Measurements from ENCODE around the gene KREMEN1.

Gene KREMEN1

DNA sequence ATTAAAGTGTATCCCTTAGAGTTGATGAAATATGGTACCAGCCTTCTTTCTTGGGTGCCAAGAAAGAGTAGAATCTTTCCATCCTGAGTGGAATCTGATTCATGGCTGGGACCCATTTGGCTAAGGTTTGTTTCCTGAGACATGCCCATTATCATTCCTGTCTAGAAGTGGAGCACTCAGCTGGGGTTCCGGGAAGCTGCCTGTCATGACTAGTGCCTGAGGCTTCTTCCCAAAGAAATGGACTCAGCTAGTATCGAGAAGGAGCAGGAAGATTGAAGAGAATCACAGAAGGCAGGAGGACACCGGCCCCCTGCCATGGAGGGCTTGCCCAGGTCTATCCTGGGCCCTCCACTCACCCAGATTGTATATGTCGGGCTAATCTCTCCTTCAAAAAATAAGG is 57.6 kb downstream of the KREMEN1 start:
- DNase-seq (ENCODE audit: low read depth in 2 of 2) = no peak

DNA sequence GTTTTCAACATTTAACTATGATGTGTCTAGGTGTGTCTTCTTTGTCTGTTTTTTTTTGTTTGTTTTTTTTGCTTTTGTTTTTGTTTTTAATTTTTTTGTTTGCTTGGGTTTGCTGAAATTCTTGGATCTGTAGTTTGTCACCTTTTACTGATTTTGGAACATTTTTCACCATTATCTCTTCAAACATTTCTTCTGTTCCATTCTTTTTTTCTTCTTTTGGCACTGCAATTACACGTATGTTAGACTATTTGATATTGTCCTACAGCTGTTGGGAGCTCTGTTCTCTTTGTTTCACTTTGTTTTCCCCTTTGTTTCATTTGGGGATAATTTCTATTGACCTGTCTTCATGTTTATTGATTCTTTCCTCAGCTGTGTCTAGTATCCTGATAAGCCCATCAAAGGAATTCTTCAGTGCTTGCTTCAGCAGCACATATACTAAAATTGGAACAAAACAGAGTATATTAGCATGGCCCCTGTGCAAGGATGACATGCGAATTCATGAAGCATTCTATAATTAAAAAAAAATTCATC is 60.8 kb downstream of the KREMEN1 start:
- DNase-seq (ENCODE audit: low read depth in 2 of 2) = no peak

- DNase-seq (ENCODE audit: low read depth in 2 of 2) = no peak
Observed at GRCh38 chr22:29134448-29134847, 61.6 kb downstream of the KREMEN1 start.

DNA sequence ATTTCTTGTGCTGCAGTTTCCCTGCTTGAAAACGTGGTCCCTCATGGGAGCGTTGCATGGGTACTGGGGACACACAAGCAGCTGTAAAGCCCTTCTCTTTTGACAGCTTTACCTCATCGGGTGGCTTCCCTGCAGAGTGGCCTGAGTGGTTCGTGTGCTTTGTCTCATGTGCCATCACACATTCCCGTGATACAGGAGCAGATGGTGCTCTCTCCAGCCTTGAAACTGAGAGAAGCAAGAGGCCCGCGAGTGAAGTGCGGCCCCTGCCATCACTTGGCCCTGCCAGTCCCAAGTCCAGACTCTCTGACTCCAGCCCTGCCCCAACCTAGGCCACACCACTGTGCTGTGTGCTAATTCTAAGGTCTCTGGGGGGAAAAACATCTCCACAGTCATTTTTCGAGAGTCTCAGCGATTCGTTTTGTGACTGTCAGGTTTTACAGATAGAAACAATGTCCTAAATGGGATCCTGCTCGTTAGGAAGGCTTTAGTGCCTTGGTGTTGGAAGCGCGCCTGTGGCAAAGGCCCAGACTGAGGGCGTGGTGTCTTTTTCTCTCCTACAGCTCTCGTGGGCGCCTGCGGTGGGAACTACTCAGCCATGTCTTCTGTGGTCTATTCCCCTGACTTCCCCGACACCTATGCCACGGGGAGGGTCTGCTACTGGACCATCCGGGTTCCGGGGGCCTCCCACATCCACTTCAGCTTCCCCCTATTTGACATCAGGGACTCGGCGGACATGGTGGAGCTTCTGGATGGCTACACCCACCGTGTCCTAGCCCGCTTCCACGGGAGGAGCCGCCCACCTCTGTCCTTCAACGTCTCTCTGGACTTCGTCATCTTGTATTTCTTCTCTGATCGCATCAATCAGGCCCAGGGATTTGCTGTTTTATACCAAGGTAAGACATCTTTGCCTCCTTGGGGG is 64.2 kb downstream of the KREMEN1 start:
- no peak for DNase-seq (ENCODE audit: low read depth in 2 of 2)

DNA sequence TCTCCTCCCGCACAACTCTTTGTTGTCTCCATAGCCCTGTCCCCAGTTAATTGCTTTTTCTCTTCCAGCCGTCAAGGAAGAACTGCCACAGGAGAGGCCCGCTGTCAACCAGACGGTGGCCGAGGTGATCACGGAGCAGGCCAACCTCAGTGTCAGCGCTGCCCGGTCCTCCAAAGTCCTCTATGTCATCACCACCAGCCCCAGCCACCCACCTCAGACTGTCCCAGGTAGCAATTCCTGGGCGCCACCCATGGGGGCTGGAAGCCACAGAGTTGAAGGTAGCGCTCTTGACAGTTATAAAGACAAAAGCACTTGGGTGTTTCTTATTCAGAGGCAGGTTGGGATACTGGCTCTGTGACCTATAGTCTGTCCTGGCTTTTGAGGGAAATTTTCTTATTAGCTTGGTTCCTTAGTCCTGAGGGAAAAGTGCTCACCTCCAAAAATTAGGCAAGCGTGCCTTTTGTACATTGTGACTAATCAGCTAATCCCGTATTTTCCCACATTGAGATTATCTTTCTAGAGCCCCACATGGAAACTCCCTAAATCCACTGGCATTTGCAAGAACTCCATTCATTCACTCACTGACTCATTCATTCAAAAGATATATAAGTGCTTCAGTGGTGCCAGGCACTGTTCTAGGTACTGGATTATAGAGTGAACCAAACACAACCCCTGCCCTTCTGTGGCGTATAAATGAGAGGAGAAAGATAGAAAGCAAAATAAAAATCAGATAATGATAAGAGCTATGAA is 65.9 kb downstream of the KREMEN1 start:
- DNase-seq (ENCODE audit: low read depth in 2 of 2) = no peak

- DNase-seq (ENCODE audit: low read depth in 2 of 2) = no peak
Observed at GRCh38 chr22:29139965-29140782, 67.3 kb downstream of the KREMEN1 start.

GRCh38 chr22:29141078-29141688 is 68.3 kb downstream of the KREMEN1 start:
- no peak for DNase-seq (ENCODE audit: low read depth in 2 of 2)

GRCh38 chr22:29142116-29142515 is 69.3 kb downstream of the KREMEN1 start:
- DNase-seq (ENCODE audit: low read depth in 2 of 2) = no peak

DNA sequence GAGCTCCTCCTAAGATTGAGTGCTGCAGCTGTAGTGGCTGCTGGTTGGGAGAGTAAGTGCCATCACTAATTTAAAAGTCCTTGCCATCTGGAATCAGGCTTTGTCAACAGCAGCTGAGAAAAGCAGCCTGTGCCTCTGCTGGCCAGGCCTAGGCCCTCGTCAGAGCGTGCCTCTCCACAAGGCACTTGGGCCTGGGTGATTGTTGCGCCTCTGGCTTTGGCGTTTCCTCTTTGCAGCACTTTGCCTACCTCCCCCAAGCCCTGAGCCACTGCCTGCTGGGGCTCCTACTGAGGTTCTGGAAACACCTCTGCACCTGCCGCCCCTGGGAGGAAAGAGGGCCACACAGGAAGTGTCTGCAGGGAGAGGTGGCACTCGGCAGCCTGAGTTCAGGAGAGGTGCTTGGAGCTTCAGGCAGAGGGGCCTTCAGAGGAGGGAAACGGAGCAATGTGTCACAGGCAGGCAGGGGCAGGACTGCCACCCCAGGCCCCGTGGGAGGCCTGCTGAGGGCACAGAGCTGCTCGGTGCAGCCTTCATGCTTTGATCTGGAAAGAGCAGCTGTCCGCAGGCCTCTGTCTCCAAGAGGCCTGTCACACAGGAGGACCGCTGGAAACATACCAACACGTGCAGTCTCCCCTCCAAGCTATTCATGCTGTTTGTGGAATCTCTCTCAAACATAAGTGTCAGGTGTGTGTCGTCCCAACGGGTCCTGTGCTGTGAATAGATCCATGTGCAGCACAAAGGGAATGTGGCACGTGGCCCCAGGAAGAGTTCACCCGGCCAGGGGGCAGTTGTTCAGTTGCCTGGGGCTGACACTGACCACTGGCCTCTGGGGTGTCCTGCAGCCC is 71.3 kb downstream of the KREMEN1 start:
- DNase-seq (ENCODE audit: low read depth in 2 of 2) = no peak

GRCh38 chr22:29144786-29145160 is 71.9 kb downstream of the KREMEN1 start:
- DNase-seq (ENCODE audit: low read depth in 2 of 2) = no peak

GRCh38 chr22:29145321-29146072 is 72.7 kb downstream of the KREMEN1 start:
- no peak for DNase-seq (ENCODE audit: low read depth in 2 of 2)

GRCh38 chr22:29146091-29146560 is 73.3 kb downstream of the KREMEN1 start:
- no peak for DNase-seq (ENCODE audit: low read depth in 2 of 2)

GRCh38 chr22:29146771-29147170 is 73.9 kb downstream of the KREMEN1 start:
- DNase-seq (ENCODE audit: low read depth in 2 of 2) = no peak

GRCh38 chr22:29147331-29147899 is 74.6 kb downstream of the KREMEN1 start:
- DNase-seq (ENCODE audit: low read depth in 2 of 2) = no peak

DNA sequence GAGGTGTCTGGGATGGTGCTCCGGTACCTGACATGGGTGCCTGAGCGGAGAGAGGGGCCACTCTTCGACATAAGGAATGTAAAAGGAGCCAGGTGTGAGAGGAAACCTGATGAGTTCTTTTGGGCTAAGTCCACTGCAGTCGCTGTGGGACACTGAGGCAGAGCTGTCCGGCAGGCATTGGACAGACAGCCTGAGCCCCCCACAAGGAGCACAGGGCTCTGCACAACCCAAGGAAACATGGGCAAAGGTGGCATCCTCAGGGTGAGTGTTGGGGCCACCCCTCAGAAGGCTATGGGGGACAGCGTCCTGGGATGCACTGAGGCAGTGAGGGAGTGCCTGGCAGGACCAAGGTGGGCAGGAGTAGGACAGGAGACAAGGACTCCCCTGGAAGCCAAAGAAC is 75.2 kb downstream of the KREMEN1 start:
- no peak for DNase-seq (ENCODE audit: low read depth in 2 of 2)

DNA sequence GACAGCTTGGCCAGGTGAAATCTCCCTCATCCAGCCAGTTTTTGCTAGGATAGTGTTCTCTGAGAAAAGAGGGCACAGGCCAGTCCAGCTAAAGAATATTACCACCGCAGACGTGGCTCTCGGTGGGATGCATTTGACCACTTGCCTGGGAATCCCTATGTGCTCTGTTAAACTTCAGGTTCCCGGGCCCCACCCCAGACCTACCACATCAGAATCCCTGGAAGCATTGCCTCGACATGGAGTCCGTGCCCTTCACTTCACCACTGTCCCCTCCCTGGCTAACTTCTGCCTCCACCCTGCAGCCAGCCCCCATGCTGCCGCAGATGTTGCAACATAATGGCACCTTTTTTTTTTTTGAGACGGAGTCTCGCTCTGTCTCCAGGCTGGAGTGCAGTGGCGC is 76.0 kb downstream of the KREMEN1 start:
- DNase-seq (ENCODE audit: low read depth in 2 of 2) = no peak

DNA sequence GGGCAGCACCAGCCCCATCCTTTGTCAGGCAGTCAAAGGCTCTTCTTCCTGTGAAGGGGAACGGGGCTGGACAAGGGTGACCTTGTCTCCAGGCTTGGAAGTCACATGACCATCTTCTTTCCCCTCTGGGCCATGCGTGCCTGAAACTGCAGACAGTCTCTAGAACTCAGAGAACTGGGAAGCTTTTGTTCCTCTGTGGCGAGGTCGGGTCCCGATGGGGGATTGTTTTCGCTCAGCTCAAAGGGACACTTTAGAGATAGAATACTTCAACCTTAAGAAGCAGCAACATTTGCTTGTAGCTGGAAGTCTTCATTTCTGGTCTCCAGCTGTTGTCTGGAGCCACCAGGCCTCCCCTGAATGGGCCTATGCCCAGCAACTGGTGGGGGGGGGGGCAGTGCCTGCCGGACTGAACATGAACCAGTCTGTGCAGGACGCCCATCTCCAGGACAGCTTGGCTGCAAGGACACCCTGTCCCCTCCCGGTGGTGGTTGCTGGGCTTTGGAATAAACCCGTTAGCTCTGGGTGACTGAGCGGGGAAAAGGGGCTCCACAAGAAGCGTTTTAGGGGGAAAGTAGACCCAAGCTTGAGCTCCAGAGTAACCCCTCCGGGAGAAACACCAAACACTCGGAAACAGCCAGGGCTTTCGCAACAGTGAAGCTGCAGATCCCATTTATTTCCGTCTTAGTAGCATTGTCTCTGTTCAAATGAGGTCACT is 77.2 kb downstream of the KREMEN1 start:
- DNase-seq (ENCODE audit: low read depth in 2 of 2) = no peak

DNA sequence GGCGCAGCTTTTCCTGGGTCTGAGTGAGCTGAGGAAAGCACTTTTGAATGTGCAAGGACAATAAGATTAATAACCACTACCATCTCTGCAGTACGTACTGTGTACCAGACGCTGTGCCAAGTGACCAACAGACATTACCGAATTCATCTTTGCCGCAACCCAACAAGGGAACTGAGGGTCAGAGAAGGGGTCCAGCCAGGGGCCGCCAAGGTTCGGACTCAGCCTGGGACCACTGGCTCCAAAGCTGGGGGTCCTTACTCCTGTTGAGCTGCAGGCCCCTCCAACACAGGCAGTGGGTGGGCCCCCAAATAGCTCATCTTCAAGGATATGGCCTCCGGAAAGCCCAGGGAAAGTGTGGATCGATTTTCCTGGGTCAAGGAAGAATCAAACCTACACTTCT is 77.9 kb downstream of the KREMEN1 start:
- DNase-seq (ENCODE audit: low read depth in 2 of 2) = no peak

DNA sequence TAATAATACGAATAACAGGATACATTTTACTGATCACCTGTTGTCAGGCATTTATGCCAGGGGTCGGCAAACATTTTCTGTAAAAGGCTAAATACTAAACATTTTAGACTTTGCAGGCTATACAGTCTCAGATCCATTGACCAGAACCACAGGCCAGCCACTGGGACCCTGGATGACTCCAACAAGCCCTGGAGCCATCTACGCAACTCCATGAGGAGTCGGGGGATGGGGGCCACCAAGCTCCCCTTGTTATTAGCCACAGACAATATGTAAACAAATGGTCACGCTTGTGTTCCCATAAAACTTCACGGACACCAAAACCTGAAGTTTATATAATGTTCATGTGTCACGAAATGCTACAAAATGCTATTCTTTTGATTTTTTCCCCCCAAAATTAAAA is 78.5 kb downstream of the KREMEN1 start:
- DNase-seq (ENCODE audit: low read depth in 2 of 2) = no peak

All from stimulated activated CD8-positive, alpha-beta memory T cell treated with anti-CD3 and anti-CD28 coated beads, Interleukin-7, amount 100 ng/mL, for 4 hours (primary cell).